Choroid plexus epithelial cell (primary cell): ENCODE results near the gene AUTS2.
A peak's percentile ranks its signal among the peaks of the same experiment; 100 is the strongest.

Source experiments
- DNase-seq: peaks from one replicate; pipeline ENCODE4 v3.0.0-alpha.2; 2010; ENCODE audit warnings: low read depth
- H3K4me3 ChIP-seq: 2 replicates; pipeline ENCODE4 v1.5.1; 2011; ENCODE audit warnings: low read depth, mild to moderate bottlenecking, control low read depth, low read length, moderate library complexity
- CTCF ChIP-seq: conservative IDR thresholded peaks from 2 replicates; pipeline ENCODE4 v1.5.1; 2011; ENCODE audit warnings: low read depth, mild to moderate bottlenecking, control low read depth, inconsistent platforms, low read length, moderate library complexity

The AUTS2 gene

GRCh38 chr7:70730451-70731110, 1132.3 kb downstream of the AUTS2 start:
- H3K4me3 ChIP-seq, result no peak overlapping the region
- no peak for DNase-seq
- TF ChIP-seq CTCF, result no peak

DNA sequence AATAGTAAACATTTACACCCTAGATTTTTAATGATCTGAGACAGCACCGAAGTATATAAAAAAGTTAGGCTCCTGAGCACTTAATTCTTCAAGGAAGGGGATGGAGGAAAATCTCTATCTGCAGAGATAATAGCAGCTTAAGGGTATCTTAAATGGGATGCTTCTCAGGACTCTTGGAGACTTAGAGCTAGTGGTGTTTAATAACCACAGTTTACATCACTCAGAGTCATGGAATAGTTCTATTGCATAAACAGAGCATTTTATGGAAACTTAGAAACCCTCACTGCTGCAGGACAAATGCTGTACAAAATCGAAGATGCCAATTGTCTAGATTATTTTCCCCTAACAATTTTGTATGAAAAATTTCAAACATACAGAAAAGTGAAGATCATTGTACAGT, 1134.8 kb downstream of the AUTS2 start:
- TF ChIP-seq CTCF, result no peak
- no peak for DNase-seq
- no peak overlapping the region for H3K4me3 ChIP-seq

- no peak for TF ChIP-seq CTCF
- DNase-seq, result no peak
- H3K4me3 ChIP-seq, result no peak overlapping the region
Measured at GRCh38 chr7:70734411-70734810, 1136.1 kb downstream of the AUTS2 start.

DNA sequence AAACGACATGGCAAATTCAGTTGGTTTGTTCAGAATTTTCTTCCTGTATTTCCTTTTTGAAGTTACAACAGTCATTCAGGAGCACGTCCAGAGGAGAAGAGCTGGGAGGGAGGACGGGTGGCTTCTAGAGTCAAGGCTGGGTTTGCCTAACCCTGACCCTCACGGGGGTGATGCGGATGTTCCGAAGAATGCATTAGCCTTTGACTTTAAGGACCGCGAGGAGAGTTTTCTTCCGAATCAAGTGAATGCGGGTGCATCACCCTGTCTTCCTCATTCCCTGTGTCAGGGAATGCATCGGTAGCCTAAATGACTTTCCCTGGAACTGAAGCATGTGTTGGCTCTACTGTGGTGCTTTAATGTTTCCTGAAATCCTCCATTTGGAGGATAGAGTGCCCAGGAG, 1137.0 kb downstream of the AUTS2 start:
- no peak for TF ChIP-seq CTCF
- H3K4me3 ChIP-seq, result no peak overlapping the region
- DNase-seq, result no peak

DNA sequence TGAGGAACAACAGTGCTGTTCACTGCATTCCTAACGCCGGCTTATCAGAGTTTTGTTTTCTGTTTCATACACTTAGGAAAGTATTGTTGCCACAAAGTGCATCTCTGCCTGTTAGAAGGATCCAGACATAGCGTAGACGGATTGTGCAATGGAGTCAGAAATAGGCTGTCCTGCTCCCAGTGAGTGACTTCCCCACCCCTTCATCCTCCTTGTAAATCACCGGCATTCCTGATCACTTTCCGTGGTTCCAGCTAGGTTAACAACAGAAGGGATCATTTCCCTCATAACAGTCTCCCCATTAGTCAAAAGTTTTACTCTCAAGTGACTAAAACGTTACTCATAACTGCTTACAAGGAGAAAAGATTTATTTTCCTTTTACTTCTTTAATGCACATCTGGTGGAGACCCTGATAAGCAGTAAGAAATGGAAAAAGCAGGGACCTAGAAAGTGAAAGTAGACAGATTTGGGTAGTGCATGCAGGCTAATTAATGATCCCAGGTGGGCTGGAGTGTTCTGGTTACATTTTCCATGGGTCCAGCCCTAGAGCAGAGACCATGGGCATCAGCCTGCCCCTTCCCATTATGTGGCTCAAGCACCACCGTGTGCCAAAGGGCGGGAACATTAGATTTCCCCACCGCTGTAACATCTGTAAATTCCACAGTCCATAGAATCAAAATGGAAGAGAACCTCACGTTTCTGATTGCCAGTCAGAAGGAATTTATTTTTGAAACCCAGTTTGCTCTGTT, 1138.6 kb downstream of the AUTS2 start:
- peak; percentile 69 for DNase-seq
- TF ChIP-seq CTCF, result no peak
- peak overlapping the region; percentile 56 for H3K4me3 ChIP-seq

- DNase-seq, result peak; percentile 29
- TF ChIP-seq CTCF, result no peak
- H3K4me3 ChIP-seq, result no peak overlapping the region
Measured at GRCh38 chr7:70738151-70738885, 1140.0 kb downstream of the AUTS2 start.
